ENCODE data around the gene OR5D13.

The OR5D13 gene

DNA sequence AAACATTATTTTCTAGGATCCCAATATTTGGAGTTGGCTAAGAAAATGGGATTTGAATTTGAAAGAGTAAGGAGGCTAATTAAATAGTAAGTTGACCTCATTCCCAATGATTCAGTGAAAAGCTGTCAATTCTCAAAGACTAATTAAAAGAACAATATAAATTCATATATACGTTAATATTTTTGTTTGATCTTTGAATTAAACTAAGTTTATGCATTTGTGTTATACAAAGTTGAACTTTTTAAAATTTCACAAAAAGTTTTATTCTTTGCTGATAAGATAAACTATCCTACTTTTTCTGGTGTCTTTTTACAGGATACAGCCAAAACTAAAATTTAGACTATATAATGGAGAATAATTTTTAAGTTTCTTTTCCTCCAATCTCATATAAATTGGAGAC, 37.8 kb downstream of the OR5D13 start, which contains the start of gene OR5L1:
Gene OR5L1 (plus strand): TSS at position 301 of the 400 bp plus-strand sequence. CDS start 100 bp downstream, outside the sequence.
- TF ChIP-seq, protein P1, sequence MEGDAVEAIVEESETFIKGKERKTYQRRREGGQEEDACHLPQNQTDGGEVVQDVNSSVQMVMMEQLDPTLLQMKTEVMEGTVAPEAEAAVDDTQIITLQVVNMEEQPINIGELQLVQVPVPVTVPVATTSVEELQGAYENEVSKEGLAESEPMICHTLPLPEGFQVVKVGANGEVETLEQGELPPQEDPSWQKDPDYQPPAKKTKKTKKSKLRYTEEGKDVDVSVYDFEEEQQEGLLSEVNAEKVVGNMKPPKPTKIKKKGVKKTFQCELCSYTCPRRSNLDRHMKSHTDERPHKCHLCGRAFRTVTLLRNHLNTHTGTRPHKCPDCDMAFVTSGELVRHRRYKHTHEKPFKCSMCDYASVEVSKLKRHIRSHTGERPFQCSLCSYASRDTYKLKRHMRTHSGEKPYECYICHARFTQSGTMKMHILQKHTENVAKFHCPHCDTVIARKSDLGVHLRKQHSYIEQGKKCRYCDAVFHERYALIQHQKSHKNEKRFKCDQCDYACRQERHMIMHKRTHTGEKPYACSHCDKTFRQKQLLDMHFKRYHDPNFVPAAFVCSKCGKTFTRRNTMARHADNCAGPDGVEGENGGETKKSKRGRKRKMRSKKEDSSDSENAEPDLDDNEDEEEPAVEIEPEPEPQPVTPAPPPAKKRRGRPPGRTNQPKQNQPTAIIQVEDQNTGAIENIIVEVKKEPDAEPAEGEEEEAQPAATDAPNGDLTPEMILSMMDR (IDR thresholded peaks at IDR 0.05; ENCODE audit: low read depth, low read length): no peak
- DNase-seq (ENCODE audit: extremely low read depth, low read depth): no peak

- DNase-seq (ENCODE audit: extremely low read depth, low read depth): no peak
- TF ChIP-seq, protein P1 (IDR thresholded peaks at IDR 0.05; ENCODE audit: low read depth, low read length): no peak
Measured at GRCh38 chr11:55819330-55819729, 46.1 kb downstream of the OR5D13 start, which contains the start of gene OR5D18. Gene OR5D18, plus strand, starts transcription at chr11:55819630. Its CDS starts 0 bp downstream, at chr11:55819630.

All from AG09319 (cell line).